MG63 (cell line): ENCODE data around the gene DEFB115. TPM values are rescaled to one million over a fixed set of nuclear protein-coding genes. Genes with fewer than 3 reads are reported as not detected.
"Not testable (repeated sequence)": the region's sequence is repeated elsewhere in the genome, so short reads cannot be mapped to it uniquely, and the experiment has no call there.

ENCODE experiments used
- DNase-seq: peaks from one replicate; pipeline ENCODE4 v3.0.0-alpha.2; 2020
- H3K27me3 ChIP-seq: fragments of 250-450 bp; sonication (Bioruptor Pico); 2 replicates; pipeline ENCODE4 v1.5.1; 2020; ENCODE audit warnings: mild to moderate bottlenecking, moderate library complexity
- H3K36me3 ChIP-seq: fragments of 250-450 bp; sonication (Bioruptor Pico); 2 replicates; pipeline ENCODE4 v1.5.1; 2020; ENCODE audit warnings: mild to moderate bottlenecking, moderate library complexity
- H3K4me3 ChIP-seq: fragments of 250-450 bp; sonication (Bioruptor Pico); 2 replicates; pipeline ENCODE4 v1.5.1; 2020; ENCODE audit warnings: mild to moderate bottlenecking, moderate library complexity
- H3K9me3 ChIP-seq: fragments of 250-450 bp; sonication (Bioruptor Pico); 2 replicates; pipeline ENCODE4 v1.5.1; 2020; ENCODE audit warnings: mild to moderate bottlenecking, moderate library complexity
- total RNA-seq: library from RNA; depleted of rRNA; stranded (reverse); fragments of >200 nt; shearing (Covaris generic); gene quantifications from 2 replicates; pipeline ENCODE4 v1.2.3, GENCODE V29; 2014; ENCODE audit warnings: low replicate concordance; rRNA removed

The DEFB115 gene
- total RNA-seq: not detected in 2 replicates

DNA sequence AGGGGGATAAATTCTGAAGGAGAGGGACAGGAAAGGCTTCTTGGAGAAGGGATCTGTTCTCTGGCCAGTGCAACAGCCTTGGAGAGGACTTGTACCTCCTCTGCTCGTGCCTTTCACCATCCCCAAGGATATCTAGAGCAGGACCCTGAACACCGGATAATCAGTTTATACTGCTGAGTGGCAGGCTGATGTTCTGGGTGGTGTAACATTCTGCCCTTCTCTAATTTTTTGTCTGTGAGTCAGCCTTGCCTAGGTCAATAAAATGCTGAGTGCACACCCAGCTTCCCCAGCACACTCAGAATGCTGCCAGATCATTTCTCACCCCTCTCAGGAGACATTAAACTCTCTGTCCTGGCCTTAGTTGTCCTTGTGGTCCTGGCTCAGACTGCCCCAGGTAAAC lies at the start of gene DEFB115:
Gene DEFB115, plus strand, starts transcription at position 301 of the 400 bp plus-strand sequence. Its CDS starts 0 bp downstream, at position 301.
- H3K9me3 ChIP-seq: no peaks in the 10 kb centered on the region
- DNase-seq: no peak
- H3K27me3 ChIP-seq: no peaks in the 10 kb centered on the region
- no peak within 1 kb of the TSS for H3K4me3 ChIP-seq
- H3K36me3 ChIP-seq: no peaks in the 10 kb centered on the region

DNA sequence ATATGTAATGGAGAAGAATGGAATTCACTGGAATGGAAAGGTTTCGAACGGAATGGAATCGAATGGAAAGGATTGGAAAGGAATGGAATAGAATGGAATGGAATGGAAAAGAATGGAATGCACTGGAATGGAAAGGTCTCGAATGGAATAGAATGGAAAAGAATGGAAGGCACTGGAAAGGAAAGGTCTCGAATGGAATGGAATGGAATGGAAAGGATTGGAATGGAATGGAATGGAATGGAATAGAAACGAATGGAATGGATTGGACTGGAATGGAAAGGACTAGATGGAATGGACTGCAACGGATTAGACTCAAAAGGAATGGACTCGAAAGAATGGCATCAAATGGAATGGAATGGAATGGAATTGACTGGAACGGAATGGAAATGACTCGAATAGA lies 20.5 kb upstream of the DEFB115 start:
- DNase-seq: no peak
- H3K9me3 ChIP-seq: peaks cover 21% of the 10 kb centered on the region
- no peak overlapping the region for H3K4me3 ChIP-seq
- no peaks in the 10 kb centered on the region for H3K27me3 ChIP-seq
- H3K36me3 ChIP-seq: no peaks in the 10 kb centered on the region

DNA sequence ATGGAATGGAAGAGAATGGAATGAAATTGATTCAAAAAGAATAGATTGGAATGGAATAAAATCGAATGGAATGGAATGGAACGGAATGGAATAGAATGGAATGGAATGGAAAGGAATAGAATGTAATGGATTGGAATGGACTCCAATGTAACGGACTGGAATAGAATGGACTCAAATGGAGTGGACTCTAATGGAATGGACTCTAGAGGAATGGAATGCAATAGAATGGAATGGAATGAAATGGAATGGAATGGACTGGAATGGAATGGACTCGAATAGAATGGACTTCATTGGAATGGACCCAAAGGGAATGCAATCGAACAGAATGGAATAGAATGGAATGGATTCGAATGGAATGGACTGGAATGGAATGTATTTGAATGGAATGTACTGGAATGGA lies 19.7 kb upstream of the DEFB115 start:
- no peak for DNase-seq
- no peaks in the 10 kb centered on the region for H3K36me3 ChIP-seq
- H3K27me3 ChIP-seq: no peaks in the 10 kb centered on the region
- no peak overlapping the region for H3K4me3 ChIP-seq
- peaks cover 24% of the 10 kb centered on the region for H3K9me3 ChIP-seq

DNA sequence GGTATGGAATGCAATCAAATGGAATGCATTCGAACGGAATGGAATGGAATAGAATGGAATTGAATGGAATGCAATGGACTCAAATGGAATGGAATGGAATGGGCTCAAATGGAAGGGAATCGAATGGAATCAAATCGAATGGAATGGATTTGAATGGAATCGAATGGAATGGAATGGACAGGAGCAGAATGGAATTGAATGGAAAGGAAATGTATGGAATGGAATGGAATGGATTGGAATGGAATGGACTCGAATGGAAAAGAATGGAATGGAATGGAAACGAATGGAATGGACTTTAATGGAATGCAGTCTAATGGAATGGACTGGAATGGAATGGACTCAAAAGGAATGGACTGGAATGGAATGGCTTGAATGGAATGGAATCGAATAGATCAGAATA lies 18.3 kb upstream of the DEFB115 start:
- Histone ChIP-seq H3K36me3 (no peaks in the 10 kb centered on the region), H3K9me3 (peaks cover 27% of the 10 kb centered on the region), H3K27me3 (no peaks in the 10 kb centered on the region), H3K4me3 (no peak overlapping the region)
- DNase-seq: no peak

- DNase-seq: no peak
- H3K27me3 ChIP-seq: no peaks in the 10 kb centered on the region
- no peaks in the 10 kb centered on the region for H3K36me3 ChIP-seq
- no peak overlapping the region for H3K4me3 ChIP-seq
- H3K9me3 ChIP-seq: no peaks in the 10 kb centered on the region
Measured at GRCh38 chr20:31256959-31257358, 505 bp upstream of the DEFB115 start.

GRCh38 chr20:31260326-31260932 lies 3.0 kb downstream of the DEFB115 start:
- H3K9me3 ChIP-seq: no peaks in the 10 kb centered on the region
- no peaks in the 10 kb centered on the region for H3K36me3 ChIP-seq
- DNase-seq: no peak
- H3K27me3 ChIP-seq: no peaks in the 10 kb centered on the region
- H3K4me3 ChIP-seq: no peak overlapping the region

- no peaks in the 10 kb centered on the region for H3K27me3 ChIP-seq
- DNase-seq: no peak
Measured at GRCh38 chr20:31274441-31274840, 17.0 kb downstream of the DEFB115 start.

DNA sequence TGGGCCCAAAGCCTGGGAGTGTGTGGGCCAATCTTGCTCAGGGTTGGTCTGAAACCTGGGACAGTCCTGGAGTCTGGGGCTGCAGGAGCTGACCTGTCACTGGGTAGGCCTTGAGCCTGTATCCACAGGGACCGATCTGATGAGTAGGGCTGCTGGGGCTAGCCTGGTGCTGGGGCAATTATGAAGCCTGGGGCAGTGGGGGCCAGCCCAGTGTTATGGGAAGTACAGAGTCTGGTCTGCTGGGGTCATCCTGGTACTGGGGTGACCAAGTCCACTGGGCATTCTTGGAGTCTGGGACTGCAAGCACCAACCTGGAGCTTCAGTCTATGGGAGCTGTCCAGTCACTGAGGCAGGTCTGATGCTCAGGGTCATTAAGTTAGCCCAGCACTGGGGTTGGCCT lies 20.7 kb downstream of the DEFB115 start:
- H3K9me3 ChIP-seq: no peaks in the 10 kb centered on the region
- no peak for DNase-seq
- H3K27me3 ChIP-seq: no peaks in the 10 kb centered on the region
- no peak overlapping the region for H3K4me3 ChIP-seq
- H3K36me3 ChIP-seq: no peaks in the 10 kb centered on the region

More at GRCh38 chr20:31274441-31274840, 17.0 kb downstream of the DEFB115 start:
- H3K4me3 ChIP-seq: no peak overlapping the region
- H3K36me3 ChIP-seq: no peaks in the 10 kb centered on the region
- H3K9me3 ChIP-seq: no peaks in the 10 kb centered on the region

GRCh38 chr20:31284964-31285363 lies 27.5 kb downstream of the DEFB115 start:
- H3K36me3 ChIP-seq, H3K9me3 ChIP-seq, H3K4me3 ChIP-seq, DNase-seq, H3K27me3 ChIP-seq: not testable (repeated sequence)

- Histone ChIP-seq H3K36me3 (no peaks in the 10 kb centered on the region), H3K4me3 (no peak within 1 kb of the TSS), H3K9me3 (no peaks in the 10 kb centered on the region), H3K27me3 (no peaks in the 10 kb centered on the region)
- no peak for DNase-seq
Measured at GRCh38 chr20:31308535-31309162, 51.2 kb downstream of the DEFB115 start, which contains the start of gene DEFB116. Gene DEFB116, minus strand, starts transcription at chr20:31308585. Its CDS starts 0 bp downstream, at chr20:31308585.

Other genes starting within 250 kb of the DEFB115 start
- not detected in 2 replicates for gene DEFB116, start 50.9 kb downstream of the DEFB115 start, total RNA-seq
- not detected in 2 replicates for gene DEFB118, start 110.9 kb downstream of the DEFB115 start, total RNA-seq
- not detected in 2 replicates for gene DEFB119, start 132.9 kb downstream of the DEFB115 start, total RNA-seq
- not detected in 2 replicates for gene DEFB121, start 148.6 kb downstream of the DEFB115 start, total RNA-seq
- not detected in 2 replicates for gene DEFB123, start 183.0 kb downstream of the DEFB115 start, total RNA-seq
- not detected in 2 replicates for gene DEFB124, start 217.5 kb downstream of the DEFB115 start, total RNA-seq
- not detected in 2 replicates for gene REM1, start 217.6 kb downstream of the DEFB115 start, total RNA-seq